ENCODE measurements around the gene EEF2.

Gene EEF2

DNA sequence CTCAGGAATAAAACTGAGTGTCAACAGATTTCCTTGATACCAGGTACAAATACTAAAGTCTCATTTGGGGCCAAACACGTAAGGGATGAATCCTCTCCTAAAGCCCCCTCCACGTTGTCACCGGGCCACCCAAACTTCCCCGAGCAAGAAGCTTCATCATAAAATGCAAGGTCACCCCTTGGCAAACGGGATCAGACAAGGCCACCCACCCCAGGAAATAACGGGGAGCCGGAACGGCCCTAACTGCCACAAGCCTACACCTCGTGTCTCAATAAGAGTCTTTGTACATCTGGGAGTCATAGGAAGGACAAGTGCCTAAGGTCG is 717 bp downstream of the EEF2 start:
- no peak for DNase-seq (ENCODE audit: low spot score)

DNA sequence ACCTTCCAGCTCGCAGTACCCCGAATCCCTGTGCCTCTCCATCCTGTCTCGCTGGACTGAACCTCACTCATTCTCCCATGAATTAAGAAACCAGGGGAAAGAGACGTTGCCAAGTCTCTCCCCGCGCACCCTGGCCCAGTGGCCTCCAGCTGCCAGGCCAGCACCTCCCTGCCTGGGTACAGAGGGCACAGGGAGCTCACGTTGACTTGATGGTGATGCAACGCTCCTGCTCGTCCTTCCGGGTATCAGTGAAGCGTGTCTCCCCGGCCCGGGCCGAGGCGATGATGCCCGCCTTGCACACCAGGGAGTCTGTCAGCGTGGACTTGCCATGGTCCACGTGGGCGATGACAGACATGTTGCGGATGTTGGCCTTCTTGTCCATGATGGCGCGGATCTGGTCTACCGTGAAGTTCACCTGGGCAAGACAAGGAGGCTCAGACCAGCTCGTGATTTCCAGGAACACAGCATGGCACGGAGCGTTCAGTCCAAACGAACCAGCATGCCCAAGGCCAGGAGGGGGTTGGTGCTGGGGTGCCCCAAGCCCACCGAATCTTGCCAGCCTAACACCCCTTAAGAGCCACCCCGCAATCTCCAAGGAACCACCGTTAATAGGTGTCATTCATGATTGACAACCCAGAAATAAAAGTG is 1.2 kb downstream of the EEF2 start:
- DNase-seq (ENCODE audit: low spot score), result peak; percentile 54

DNA sequence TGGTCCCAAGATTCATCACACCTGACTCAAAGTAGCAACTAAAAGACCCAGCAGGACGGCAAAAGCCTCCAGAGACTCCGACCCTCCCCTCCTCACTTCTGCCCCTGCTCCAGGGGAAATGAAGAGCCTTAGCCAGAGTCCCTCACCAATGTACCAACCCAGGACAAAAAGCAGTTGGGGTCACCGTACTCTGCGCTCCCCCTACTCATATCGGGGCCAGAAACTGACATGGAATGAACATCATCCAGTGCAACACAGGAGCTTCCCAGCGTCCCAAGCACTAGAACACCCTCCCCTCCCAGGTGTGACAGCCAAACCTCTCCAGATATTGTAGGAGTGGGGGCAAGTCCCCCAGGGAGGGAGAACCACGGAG is 1.7 kb downstream of the EEF2 start:
- DNase-seq (ENCODE audit: low spot score), result no peak

DNA sequence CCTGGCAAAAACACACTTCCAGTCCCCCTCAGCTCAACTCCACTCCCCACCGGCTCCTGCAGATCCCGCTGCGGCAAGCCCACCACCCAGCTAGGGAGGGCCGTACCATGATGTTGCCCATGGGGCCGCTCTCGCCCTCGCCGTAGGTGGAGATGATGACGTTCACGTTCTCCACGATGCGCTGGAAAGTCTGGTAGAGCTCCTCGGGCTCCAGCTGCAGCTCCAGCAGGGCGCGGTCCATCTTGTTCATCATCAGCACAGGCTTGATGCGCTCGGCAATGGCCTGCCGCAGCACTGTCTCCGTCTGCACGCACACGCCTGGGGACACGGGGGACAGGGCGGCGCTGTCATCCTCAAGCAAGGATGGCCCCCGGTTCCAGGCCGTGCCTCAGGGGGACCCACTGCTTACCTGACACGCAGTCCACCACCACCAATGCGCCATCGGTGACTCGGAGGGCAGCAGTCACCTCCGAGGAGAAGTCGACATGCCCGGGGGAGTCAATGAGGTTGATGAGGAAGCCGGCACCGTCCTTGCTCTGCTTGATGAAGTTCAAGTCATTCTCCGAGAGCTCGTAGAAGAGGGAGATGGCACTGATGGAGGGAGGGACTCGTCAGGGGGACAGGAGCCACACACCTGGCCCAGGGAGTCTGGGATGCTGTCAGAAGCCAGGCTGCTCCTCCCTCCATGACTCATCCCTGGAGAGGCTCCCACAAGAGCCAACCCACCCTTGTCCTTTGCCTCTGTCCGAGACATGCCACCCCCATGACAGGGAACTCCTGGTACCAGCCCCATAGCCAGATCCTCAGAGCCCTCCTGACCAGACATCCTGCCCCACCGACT is 2.3 kb downstream of the EEF2 start:
- DNase-seq (ENCODE audit: low spot score), result peak; percentile 74

DNA sequence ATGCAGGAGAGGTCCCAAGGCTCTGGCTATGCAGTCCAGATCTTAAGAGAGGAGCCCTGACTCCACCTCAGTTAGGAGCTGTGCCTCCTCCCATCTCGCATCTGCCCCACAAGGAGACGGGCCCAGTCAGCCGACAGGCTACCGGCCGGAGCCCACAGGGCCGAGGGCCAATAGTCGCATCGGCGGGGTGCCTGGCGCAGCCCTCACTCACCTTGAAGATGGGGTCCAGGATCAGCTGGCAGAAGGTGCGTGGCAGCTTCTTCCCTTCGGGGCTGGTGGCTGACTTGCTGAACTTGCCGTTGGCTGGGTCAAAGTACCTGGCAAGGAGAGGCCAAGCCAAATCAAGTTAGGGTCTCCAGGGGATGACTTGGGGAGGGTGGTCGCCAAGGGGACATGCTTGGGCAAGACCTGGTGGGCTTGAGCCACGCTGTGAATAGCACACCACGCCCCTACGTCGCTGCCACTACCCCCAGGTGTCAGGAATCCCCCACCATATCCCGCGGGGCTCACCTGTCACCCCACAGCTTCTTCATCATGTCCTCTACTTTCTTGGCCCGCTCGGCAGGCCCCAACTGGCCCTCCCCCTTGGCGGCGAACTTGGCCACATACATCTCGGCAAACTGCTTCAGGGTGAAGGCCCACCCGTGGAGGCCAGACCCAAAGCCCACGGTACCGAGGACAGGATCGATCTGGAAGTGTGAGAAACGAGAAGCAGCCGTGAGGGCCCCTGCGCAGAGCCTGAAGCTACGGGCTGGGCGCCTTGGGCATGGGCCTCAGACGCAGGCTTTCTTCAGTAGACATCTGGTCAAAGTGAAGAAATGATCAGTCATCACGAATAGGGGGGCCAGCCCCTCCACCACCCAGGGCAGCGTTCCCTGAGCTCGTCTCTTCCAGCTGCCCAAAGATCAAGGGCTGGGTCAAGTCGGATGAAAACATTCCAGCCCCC is 3.3 kb downstream of the EEF2 start:
- no peak for DNase-seq (ENCODE audit: low spot score)

DNA sequence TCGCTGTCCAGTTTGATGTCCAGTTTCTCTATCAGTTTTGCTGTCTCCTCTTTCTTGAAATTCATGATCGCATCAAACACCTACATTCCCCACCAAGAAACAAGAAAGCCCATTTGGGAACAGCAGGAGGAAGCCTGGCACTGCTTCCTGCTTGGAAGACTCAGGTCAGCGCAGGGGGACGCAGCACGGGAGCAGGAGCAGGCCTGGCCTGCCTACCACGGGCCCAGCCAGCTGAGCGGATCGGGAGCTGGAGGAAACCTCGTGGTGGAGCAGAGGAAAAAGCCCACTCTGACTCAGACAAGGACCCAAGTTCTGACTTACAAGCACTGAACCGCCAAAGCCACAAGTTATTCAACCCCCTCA is 3.9 kb downstream of the EEF2 start:
- no peak for DNase-seq (ENCODE audit: low spot score)

DNA sequence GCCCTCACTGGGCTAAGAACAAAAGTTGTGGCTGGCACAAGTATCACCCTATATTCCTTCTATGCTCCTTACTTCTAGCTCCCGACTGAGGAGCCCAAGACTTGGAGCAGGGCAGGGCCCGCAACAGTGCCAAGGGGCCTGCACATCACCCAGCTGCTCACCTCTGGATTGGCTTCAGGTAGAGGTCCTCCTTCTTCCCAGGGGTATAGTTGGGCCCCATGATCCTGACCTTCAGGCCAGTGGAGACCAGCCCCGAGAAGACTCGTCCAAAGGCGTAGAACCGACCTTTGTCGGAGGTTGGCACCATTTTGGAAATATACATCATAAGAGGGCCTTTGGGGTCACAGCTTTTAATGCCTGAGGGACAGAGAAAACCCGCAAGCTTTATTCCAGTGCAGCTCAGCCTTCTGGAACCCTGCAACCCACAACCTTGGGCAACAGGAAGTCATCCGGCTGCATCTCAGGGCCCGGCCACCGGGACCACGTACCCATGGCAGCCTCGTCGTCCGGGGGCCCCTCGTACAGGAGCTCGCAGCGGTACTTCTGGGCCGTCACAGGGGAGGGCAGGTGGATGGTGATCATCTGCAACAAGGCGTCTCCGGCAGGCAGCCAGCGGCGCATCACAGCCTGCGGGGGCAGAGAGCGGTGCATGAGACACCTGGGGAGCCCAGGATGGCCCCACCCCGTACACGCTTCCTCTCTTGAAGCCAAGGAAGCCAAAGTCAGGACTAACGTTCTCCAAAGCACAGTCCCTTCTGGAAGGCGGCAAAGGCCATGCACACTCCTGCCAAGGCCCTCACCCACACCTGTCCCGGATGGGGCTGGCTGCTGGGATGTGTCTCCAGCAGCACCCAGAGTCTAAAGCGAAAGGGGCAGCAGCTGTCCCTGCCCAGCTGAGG is 4.7 kb downstream of the EEF2 start:
- DNase-seq (ENCODE audit: low spot score), result no peak

DNA sequence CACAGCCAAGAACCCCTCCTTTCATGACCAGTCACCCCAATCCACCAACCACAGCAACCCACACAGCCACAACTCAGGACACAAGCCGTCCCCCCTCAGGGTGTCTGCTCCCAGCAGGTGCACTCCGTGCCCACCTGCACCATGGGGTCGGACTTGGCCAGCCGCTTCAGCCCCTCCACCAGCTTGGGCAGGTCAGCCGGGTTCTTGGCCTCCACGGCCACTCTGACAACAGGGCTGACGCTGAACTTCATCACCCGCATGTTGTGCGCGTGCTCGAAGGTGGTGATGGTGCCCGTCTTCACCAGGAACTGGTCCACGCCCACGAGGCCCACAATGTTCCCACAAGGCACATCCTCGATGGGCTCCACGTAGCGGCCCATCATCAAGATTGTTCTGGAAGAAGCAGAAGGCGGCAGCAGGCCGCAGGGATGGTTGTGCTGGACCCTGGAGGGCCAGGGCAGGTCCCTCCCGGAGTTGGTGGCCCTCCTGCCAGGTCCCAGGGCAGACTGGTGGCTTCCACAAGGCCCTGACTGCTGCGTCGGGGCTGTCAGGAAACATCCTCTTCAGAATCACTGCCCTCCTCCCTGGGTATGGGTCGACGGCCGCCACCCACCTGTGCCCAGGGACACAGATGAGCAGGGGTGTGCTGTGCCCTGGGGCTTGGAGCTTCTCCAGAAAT is 5.5 kb downstream of the EEF2 start:
- DNase-seq (ENCODE audit: low spot score), result no peak

DNA sequence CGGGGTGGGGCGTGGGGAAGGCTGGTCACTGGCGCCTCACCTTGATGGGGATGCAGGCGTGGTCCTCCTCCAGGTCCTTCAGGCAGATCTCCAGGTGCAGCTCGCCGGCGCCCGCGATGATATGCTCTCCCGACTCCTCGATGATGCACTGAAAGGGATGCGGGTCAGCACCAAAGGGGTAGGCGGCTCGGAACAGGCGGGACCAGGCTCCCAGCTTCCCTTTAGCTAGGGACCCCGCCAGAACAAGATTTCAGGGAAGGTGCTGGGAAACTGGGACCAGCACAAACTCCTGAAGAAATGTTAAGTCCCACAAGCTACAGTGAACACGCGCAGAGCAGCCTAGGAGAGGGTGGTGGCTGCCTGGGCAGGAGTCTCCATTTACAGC is 6.0 kb downstream of the EEF2 start:
- DNase-seq (ENCODE audit: low spot score), result no peak

DNA sequence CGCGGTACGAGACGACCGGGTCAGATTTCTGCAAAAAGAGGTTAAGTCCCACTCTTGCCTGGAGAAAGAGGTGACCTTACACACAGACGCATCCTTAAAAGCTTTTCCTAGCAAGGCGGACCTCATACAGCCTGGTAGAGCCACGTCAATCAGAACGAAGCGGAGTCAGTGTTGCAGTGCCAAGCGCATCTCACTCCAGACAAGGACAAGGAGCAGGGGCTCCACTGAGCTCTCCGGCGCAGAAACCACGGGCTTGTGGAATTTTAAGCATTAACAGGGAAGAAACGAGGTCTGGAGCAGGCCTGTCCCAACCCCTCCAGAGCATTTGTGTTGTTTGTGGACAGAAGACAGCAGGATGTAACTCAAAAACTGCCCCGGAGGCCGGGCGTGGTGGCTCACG is 7.1 kb downstream of the EEF2 start:
- no peak for DNase-seq (ENCODE audit: low spot score)

DNA sequence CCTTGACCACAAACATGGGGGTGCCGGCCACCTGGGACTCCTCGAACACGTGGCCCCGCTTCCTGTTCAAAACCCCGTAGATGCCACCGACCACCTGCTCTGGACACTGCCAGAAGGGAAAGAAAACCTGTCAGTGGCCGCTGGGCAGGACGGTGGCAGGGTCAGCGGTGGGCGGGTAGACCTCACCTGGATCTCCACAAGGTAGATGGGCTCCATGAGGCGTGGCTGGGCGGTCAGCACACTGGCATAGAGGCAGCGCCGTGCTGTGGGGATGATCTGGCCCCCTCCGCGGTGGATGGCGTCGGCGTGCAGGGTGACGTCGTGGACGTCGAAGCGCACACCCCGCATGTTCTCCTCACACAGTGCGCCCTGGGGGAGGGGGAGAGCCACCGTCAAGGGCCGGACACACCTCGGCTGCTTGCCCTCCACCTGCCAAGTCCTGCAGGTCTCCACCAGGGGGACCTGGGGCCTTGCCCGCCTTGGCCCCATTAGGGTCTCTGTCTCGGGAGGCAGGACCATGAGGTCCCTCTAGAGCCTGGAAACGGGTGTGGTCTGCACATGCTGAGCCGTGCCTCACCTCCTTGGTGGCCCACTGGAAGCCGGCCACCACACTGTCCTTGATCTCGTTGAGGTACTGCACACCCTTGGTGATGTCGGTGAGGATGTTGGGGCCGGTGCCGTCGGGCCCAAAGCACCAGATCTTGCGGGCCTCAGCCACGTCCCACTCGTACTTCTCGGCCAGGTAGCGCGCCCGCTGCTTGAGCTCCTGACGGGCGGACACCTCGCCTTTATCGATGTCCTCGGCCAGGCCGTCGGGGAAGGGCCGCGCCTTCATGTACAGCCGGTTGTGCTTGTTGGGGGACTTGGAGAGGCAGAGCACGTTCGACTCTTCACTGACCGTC is 7.8 kb downstream of the EEF2 start:
- no peak for DNase-seq (ENCODE audit: low spot score)

DNA sequence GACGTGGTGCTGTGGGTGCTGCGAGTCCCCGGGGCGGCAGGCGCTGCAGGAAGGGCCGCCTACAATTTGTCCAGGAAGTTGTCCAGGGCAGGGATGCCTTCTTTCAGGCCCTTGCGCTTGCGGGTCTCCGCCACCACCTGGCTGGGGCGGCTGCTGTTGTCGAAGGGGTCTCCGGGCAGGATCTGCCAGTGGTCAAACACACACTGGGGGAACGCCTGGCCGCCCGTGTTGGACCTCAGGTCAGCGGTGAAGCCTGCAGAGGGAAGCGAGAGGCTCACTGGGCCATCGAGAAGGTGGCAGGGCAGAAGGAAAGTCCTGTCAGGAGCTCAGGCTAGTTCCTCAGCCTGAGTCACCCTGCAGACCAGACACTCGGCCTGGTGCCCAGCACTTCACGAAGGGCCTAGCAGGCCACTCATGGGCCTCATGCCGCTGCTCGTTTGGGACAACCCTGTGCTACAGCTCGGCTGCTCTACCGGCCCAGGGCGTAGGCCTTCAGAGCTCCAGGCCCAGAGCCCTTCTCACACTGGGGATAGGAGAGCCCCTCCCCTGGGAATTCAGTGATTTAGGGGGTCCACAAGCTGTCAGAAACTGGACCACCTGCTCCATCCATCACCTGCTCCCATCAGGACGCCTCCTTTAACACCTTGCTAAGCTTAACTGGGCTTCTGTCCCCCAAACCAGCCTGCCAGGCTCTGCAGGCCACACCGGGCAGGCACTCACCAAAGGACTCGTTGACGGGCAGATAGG is 8.6 kb downstream of the EEF2 start:
- no peak for DNase-seq (ENCODE audit: low spot score)

DNA sequence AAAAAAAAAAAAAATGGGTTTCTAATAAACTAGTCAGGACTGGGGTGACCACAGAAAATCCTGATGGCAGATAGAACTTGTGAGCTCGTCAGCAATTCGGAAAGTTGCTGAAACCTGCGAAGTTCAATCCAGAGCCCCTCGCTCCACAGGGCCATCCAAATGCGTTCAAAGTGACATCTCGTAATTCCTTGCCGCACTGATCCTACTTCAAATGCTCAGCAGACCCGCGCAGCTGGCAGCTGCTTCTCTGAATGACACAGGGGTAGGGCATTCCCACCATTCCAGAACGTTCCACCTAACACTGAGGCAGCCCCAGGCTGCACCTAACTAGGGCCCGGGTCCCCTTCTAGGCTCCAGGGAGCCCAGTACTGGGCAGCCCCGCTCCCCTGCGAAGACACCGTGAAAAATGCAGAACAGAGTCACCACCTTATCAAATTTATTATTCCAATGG is 9.6 kb downstream of the EEF2 start:
- DNase-seq (ENCODE audit: low spot score), result no peak

DNA sequence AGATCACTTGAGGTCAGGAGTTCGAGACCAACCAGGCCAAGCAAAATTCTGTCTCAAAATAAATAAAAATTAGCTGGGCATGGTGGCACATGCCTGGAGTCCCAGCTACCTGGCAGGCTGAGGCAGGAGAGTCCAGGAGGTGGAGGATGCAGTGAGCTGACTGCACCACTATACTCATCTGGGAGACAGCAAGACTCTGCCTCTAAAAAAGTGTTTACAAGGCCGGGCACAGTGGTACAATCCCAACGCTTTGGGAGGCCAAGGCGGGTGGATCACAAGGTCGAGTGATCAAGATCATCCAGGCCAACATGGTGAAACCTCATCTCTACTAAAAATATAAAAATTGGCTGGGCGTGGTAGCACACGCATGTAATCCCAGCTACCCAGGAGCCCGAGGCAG is 10.1 kb downstream of the EEF2 start:
- DNase-seq (ENCODE audit: low spot score), result no peak

DNA sequence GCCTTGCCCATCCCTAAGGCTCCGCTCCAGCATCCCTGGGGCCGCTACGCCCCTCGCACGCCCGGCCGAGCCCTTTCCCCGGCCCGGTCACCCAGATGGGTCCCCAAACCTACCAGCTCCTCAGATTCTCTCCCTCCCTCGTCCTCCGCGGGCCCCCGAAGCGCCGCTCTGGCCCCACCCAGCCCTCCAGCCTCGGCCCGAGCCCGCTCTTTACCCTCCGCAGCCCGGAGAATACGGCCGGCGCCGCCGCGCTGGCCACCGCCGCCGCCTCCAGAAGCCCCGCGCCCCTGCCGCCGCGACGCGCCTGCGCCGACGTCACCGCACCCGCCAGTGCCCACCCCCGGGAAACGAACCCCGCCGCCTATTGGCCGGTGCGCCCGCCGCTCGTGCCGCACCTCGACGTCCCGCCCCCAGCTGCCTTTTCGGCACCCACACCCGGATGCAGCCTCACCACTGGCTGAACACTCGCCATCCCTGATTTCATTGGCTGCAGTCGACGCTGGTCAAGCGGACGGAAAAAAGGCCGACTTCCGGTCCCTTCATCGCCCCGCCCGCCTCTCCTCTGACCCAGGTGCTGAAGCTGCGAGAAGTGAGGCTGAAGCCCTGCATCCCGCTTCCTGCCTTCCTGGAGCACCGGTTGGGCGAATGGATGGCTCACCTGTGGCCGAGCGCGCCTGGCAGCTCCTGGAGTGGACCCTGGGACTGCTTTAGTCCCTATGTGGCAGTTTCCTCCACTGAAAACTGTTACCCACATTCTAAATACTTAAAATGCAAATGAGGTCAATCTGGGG is 14.3 kb downstream of the EEF2 start, which contains the start of gene DAPK3:
DAPK3 (minus strand) TSS at position 292 of the 791 bp plus-strand sequence. CDS start 1,364 bp downstream, outside the sequence.
- DNase-seq (ENCODE audit: low spot score), result peak; percentile 94

DNA sequence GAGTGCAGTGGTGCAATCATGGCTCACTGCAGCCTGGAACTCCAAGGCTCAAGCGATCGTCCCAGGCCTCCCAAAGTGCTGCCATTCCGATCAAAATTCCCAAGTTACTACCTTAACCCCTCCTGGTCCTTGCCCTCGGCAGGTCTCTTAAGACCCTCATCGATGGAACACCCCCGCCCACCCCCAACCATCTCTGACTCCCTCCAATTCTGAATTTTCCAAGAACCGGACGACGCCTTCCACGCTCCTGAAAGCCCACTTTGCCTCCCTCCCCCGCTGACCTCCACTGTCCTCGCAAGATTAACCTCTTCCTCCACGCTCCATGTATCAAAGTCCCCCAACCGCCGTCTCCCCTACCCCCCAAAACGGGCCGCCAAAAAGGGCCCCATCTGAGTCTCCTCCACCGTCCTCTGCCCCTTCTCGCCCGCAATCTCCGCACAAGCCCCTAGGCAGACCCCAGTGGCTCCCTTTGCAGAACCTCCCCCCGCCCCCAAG is 14.9 kb downstream of the EEF2 start:
- DNase-seq (ENCODE audit: low spot score), result no peak

DNA sequence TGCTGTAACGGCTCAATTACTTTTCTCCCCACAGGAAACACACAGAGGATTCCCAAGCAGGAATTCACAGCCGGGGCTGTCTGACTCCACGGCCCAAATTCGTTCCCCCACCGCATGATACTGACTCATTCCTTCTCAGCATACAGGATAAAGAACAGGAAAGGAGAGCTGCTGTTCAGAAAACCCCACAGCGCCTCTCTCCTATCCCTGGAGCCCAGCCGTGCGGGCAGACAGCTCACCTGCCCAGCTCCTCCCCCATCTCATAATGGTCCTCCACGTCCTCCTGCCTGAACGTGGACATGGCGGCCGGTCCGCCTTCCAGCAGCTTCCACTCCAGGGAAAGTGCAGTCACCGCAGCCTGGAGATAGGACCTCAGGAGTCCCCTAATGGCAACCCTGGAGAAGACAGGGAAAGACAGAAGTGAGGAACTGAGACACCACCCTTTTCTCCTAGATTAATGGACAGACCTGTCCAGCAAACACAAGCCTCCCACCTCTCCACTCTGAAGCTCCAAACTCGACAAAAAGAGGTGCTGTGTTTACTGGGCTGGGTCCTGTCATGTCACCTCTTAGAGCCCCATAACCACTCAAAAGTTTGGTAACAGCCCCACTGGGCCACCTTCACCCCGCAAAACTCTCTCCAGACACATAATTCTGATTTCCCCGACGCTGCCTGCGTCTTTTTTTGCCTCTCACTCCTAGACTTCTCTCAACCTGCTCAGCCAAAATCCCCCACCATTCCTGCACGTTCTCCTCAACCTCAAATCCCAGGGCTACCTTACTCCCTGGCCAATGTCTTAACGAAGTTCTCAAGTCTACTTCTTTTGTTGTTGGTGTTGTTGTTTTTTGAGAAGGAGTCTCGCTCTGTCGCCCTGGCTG is 15.6 kb downstream of the EEF2 start:
- DNase-seq (ENCODE audit: low spot score), result peak; percentile 61
